ENCODE results near the gene BCAS1.

- TF ChIP-seq, protein P1, sequence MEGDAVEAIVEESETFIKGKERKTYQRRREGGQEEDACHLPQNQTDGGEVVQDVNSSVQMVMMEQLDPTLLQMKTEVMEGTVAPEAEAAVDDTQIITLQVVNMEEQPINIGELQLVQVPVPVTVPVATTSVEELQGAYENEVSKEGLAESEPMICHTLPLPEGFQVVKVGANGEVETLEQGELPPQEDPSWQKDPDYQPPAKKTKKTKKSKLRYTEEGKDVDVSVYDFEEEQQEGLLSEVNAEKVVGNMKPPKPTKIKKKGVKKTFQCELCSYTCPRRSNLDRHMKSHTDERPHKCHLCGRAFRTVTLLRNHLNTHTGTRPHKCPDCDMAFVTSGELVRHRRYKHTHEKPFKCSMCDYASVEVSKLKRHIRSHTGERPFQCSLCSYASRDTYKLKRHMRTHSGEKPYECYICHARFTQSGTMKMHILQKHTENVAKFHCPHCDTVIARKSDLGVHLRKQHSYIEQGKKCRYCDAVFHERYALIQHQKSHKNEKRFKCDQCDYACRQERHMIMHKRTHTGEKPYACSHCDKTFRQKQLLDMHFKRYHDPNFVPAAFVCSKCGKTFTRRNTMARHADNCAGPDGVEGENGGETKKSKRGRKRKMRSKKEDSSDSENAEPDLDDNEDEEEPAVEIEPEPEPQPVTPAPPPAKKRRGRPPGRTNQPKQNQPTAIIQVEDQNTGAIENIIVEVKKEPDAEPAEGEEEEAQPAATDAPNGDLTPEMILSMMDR (IDR thresholded peaks at IDR 0.05; ENCODE audit: low read depth, low read length): no peak
- no peak for TF ChIP-seq POLR2A (IDR thresholded peaks at IDR 0.05; ENCODE audit: extremely low read depth, insufficient read length)
These were observed 50.8 kb downstream of the BCAS1 start for GRCh38 chr20:54019585-54019984.

All from NB4 (cell line).